Measurements from ENCODE around the gene GUCY1B1.

The GUCY1B1 gene

GRCh38 chr4:155758481-155759371 is at the start of gene GUCY1B1:
GUCY1B1 (plus strand) TSS chr4:155759021; CDS start chr4:155759141, 120 bp downstream.
- Histone ChIP-seq H3K79me2 (no peaks in the 10 kb centered on the region), H3K27ac (peak within 1 kb of the TSS; percentile 98), H3K4me1 (peaks cover 6% of the 10 kb centered on the region), H3K4me2 (ENCODE audit: low read length) (peak within 1 kb of the TSS; percentile 70), H3K9me3 (ENCODE audit: control insufficient read depth, low read length) (no peaks in the 10 kb centered on the region), H3K9ac (peak within 1 kb of the TSS; percentile 84), H2AFZ (peak within 1 kb of the TSS; percentile 81), H3K36me3 (ENCODE audit: control insufficient read depth, insufficient read depth, low read length) (no peaks in the 10 kb centered on the region), H3K4me3 (ENCODE audit: low read depth, low read length) (peak within 1 kb of the TSS; percentile 63), H3K27me3 (ENCODE audit: control insufficient read depth, insufficient read depth, low read length) (no peaks in the 10 kb centered on the region)
- peak; percentile 51 for TF ChIP-seq CTCF (IDR thresholded peaks at IDR 0.05)

- Histone ChIP-seq H3K4me1 (peaks cover 7% of the 10 kb centered on the region), H3K9ac (no peak overlapping the region), H2AFZ (no peak overlapping the region), H3K9me3 (ENCODE audit: control insufficient read depth, low read length) (no peaks in the 10 kb centered on the region), H3K4me2 (ENCODE audit: low read length) (no peak overlapping the region), H3K79me2 (no peaks in the 10 kb centered on the region), H3K27me3 (ENCODE audit: control insufficient read depth, insufficient read depth, low read length) (no peaks in the 10 kb centered on the region), H3K36me3 (ENCODE audit: control insufficient read depth, insufficient read depth, low read length) (no peaks in the 10 kb centered on the region), H3K4me3 (ENCODE audit: low read depth, low read length) (no peak overlapping the region), H3K27ac (no peak overlapping the region)
- no peak for TF ChIP-seq CTCF (IDR thresholded peaks at IDR 0.05)
These were observed 48.9 kb upstream of the GUCY1B1 start for GRCh38 chr4:155709918-155710317.

GRCh38 chr4:155711556-155711955 is 47.3 kb upstream of the GUCY1B1 start:
- no peak overlapping the region for H3K4me3 ChIP-seq (ENCODE audit: low read depth, low read length)
- TF ChIP-seq CTCF (IDR thresholded peaks at IDR 0.05) = no peak
- H3K79me2 ChIP-seq = no peaks in the 10 kb centered on the region
- no peaks in the 10 kb centered on the region for H3K27me3 ChIP-seq (ENCODE audit: control insufficient read depth, insufficient read depth, low read length)
- H3K9ac ChIP-seq = no peak overlapping the region
- H3K36me3 ChIP-seq (ENCODE audit: control insufficient read depth, insufficient read depth, low read length) = no peaks in the 10 kb centered on the region
- no peak overlapping the region for H2AFZ ChIP-seq
- H3K27ac ChIP-seq = no peak overlapping the region
- H3K4me2 ChIP-seq (ENCODE audit: low read length) = no peak overlapping the region
- H3K9me3 ChIP-seq (ENCODE audit: control insufficient read depth, low read length) = no peaks in the 10 kb centered on the region
- peaks cover 10% of the 10 kb centered on the region for H3K4me1 ChIP-seq

GRCh38 chr4:155712846-155713245 is 46.0 kb upstream of the GUCY1B1 start:
- H3K9ac ChIP-seq = no peak overlapping the region
- H3K4me3 ChIP-seq (ENCODE audit: low read depth, low read length) = no peak overlapping the region
- H3K27ac ChIP-seq = no peak overlapping the region
- H3K27me3 ChIP-seq (ENCODE audit: control insufficient read depth, insufficient read depth, low read length) = no peaks in the 10 kb centered on the region
- no peaks in the 10 kb centered on the region for H3K79me2 ChIP-seq
- no peak overlapping the region for H2AFZ ChIP-seq
- no peak for TF ChIP-seq CTCF (IDR thresholded peaks at IDR 0.05)
- no peaks in the 10 kb centered on the region for H3K9me3 ChIP-seq (ENCODE audit: control insufficient read depth, low read length)
- H3K36me3 ChIP-seq (ENCODE audit: control insufficient read depth, insufficient read depth, low read length) = no peaks in the 10 kb centered on the region
- no peak overlapping the region for H3K4me2 ChIP-seq (ENCODE audit: low read length)
- H3K4me1 ChIP-seq = peaks cover 10% of the 10 kb centered on the region

Measured in parathyroid adenoma (tissue), 2 donors.